ENCODE measurements around the gene CLPSL1.

DNA sequence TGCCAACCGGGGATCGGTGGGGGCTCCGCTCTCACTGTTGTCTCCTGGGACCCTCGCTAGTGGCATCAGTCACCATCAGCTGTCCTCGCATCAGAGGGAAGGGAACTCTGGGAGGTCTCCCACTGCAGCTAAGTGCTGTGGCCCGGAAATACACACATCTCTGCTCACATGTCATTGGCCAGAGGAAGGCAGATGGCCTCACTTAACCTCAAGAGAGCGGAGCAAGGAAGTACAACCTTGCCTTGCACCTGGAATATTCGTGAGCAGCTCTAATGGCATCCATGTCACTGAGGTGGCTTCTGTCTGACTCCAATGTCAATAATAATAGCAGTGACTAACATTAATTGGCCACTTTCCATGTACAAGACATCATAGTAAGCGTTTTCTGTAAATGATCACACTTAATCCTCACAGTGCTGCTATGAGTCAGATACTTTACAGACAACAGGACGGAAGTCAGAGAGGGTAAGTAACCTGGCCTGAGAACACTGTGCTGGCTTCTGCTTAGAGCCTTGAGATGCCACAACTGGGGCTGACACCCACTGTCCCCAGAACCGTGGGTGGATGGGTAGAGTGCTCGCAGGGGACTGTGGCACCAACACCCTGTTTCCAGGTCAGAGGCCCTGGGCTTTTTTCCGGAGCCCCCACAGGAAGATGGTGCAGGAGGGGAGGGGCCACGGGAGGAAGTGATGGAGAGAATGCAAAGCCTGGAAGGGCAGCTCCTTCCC, 30.3 kb downstream of the CLPSL1 start:
- TF ChIP-seq, protein P1, sequence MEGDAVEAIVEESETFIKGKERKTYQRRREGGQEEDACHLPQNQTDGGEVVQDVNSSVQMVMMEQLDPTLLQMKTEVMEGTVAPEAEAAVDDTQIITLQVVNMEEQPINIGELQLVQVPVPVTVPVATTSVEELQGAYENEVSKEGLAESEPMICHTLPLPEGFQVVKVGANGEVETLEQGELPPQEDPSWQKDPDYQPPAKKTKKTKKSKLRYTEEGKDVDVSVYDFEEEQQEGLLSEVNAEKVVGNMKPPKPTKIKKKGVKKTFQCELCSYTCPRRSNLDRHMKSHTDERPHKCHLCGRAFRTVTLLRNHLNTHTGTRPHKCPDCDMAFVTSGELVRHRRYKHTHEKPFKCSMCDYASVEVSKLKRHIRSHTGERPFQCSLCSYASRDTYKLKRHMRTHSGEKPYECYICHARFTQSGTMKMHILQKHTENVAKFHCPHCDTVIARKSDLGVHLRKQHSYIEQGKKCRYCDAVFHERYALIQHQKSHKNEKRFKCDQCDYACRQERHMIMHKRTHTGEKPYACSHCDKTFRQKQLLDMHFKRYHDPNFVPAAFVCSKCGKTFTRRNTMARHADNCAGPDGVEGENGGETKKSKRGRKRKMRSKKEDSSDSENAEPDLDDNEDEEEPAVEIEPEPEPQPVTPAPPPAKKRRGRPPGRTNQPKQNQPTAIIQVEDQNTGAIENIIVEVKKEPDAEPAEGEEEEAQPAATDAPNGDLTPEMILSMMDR (IDR thresholded peaks at IDR 0.05; ENCODE audit: insufficient read depth, low read length, poor library complexity, severe bottlenecking), result no peak
- no peak for TF ChIP-seq EZH2phosphoT487 (conservative IDR thresholded peaks at IDR 0.05; ENCODE audit: low read length)
